Hippocampal formation (tissue), 2 donors: ENCODE data around the gene MYMX.

Experiments
- DNase-seq, 2 donors: peaks; one replicate each; lab custom pipeline; 2025; lab: John Stamatoyannopoulos, UW

MYMX gene

DNA sequence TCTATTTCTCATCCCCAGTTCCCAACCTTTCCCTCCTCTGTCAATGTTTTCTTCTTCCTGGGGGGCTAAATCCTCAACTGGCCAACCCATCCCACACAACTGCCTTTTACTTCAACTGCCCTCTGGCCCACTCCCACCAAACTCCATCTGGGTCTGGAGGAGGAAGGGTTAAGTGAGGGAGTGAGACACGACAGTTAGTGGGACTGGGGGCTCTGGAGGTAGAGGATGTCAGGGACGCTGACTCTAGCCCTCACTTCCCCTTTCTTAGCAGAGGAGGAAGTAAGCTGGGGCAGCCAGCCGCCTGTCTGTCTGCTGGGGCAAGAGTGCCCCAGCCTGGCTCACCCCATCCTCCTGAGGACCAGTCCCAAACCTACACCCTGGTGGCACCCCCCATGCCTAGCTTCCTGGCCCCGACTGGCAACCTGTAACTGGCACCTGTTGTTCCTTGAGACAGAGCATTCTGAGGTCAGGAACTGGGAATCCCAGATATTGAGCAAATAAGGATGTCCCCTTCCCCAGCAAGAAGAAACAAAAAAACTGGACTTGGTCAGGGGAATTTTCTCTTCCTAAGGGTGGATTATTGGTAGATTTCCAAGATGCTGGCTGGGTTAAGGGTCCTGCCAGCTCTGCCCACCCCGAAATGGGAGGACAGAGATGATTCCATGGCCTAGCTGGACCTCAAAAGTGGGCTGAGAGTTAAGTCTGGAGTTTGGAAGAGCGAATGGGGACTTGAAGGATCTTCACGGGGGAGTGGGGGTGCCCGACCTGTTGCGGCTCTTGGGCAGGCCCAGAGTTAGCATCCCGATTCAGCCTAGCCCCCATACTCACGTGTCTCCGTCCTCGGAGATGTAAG lies 47.7 kb downstream of the MYMX start:
- DNase-seq = no peak

DNA sequence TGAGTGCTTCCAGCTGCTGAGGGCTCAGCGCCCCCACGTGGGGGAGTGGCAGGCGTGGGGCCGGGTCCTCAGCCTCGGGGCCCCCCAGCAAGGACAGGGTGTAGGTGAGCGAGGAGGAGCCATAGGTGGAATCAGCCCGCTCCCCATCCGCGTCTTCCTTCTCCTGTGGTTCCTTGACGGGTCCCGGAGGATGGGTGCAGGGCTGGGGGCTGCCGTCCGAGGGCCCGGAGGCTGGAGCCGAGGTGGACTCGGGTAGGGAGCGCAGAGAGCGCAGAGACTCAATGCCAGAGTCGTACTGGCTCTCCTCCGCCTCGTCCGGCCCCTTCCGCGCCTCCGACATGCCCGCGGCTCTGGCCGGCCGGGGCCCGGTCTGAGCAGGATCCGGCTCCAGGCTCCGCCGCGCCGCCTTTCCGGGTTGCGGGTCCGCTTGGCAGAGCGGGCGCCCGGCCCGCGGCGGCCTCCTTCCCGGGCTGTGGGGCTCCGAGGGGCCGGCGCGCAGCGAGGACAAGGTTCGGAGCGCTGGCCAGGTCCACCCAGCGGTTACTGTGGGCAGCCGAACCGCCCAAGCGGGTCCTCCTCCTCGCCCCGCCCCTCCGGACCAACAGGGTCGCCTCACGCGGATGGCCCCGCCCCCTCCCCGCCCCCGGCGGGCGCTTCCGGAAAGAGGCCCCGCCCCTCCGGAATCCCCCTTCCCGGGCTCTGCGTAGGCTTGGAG lies 48.4 kb downstream of the MYMX start, which contains the start of gene NFKBIE:
Gene NFKBIE (minus strand): TSS at position 545 of the 715 bp plus-strand sequence. CDS start 205 bp downstream, at position 340.
- peak; percentile 85 to 86 for DNase-seq

GRCh38 chr6:44265722-44266233 lies 49.1 kb downstream of the MYMX start:
- no peak for DNase-seq

DNA sequence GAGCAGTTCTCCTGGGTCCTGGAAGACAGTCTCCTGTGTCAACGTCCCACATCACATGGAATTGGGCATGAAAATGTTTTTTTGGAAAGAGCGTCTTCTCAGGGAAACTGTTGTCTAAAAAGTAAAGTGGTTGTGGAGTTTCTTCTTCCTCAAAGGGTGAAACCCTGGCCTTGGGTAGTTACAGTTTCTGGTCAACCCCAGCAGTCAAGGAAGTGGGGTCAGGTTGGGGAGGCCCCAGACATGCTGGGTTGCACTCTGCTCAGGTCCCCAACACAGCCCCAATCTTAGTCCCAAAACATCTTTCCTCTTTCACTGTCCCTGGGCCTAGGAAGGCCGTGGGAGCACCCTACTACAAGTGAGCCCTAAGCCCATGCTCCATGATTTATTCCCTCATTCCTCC lies 49.6 kb downstream of the MYMX start:
- no peak for DNase-seq

- no peak for DNase-seq
Observed at GRCh38 chr6:44267252-44267651, 50.5 kb downstream of the MYMX start.
